B cell (primary cell): ENCODE measurements around the gene FKBP11. TPM values are rescaled to one million over a fixed set of nuclear protein-coding genes. Genes with fewer than 3 reads are reported as not detected.

Source experiments
- ATAC-seq: fragments of 200-7000 bp; cut with Tn5 transposase; one replicate; pipeline ENCODE4 v1.10.0; 2021; ENCODE audit warnings: low read depth, mild to moderate bottlenecking, moderate number of reproducible peaks, moderate library complexity
- CTCF ChIA-PET: fragments of 350-600 bp; sonication (Branson Sonifier 250); formaldehyde crosslinking; loops from one replicate; lab custom pipeline; 2021; ENCODE audit warnings: antibody characterized with exemption, inconsistent platforms; lab: Charles Lee
- POLR2A ChIA-PET: fragments of 350-600 bp; sonication (Branson Sonifier 250); formaldehyde crosslinking; loops from one replicate; lab custom pipeline; 2021; ENCODE audit warnings: antibody characterized with exemption; lab: Charles Lee
- DNase-seq: peaks from one replicate; pipeline ENCODE4 v3.0.0; 2013
- H2AFZ ChIP-seq: 2 replicates; pipeline ENCODE4 v1.6.1; 2012; ENCODE audit warnings: mild to moderate bottlenecking, low read depth, low read length; ENCODE audit not compliant: insufficient read depth, poor library complexity, severe bottlenecking
- H3K27ac ChIP-seq, 2 donors: 1 replicate in 1 of 2; 2 replicates in 1 of 2; pipeline ENCODE4 v1.5.1; 2012 to 2013; ENCODE audit warnings: low read length in 2 of 2, mild to moderate bottlenecking in 2 of 2, moderate library complexity in 1 of 2
- H3K27me3 ChIP-seq, 4 experiments: fragments of 200-600 bp in 1 of 4; sonication (generic) in 1 of 4; replicated peaks in 1 of 4; 1 replicate in 2 of 4; 2 replicates in 2 of 4; pipeline versions ENCODE4 v1.6.1 to v1.7.0; 2013 to 2016; ENCODE audit warnings: low read length in 3 of 4, mild to moderate bottlenecking in 2 of 4, mixed read lengths in 1 of 4, moderate library complexity in 1 of 4; ENCODE audit not compliant: insufficient read depth in 4 of 4, control insufficient read depth in 3 of 4; ENCODE audit errors: control extremely low read depth in 1 of 4
- H3K36me3 ChIP-seq, 2 experiments: replicated peaks in 1 of 2; 1 replicate in 1 of 2; 2 replicates in 1 of 2; pipeline versions ENCODE4 v1.6.1 to v1.7.1; 2013; ENCODE audit warnings: low read length in 1 of 2; ENCODE audit not compliant: insufficient read depth in 2 of 2, control insufficient read depth in 1 of 2; ENCODE audit errors: control extremely low read depth in 1 of 2, extremely low read depth in 1 of 2
- H3K4me1 ChIP-seq, 2 donors: fragments of 200-600 bp in 1 of 2; sonication (generic) in 1 of 2; 1 replicate in 1 of 2; 2 replicates in 1 of 2; pipeline versions ENCODE4 v1.5.1 to v1.6.1; 2013 to 2017; ENCODE audit warnings: low read length in 2 of 2; ENCODE audit not compliant: control insufficient read depth in 2 of 2, insufficient read depth in 2 of 2
- H3K4me2 ChIP-seq: replicated peaks from 2 replicates; pipeline ENCODE3; 2012; ENCODE audit warnings: mild to moderate bottlenecking, low read depth, low read length; ENCODE audit not compliant: poor library complexity, severe bottlenecking
- H3K4me3 ChIP-seq, 5 experiments: fragments of 200-600 bp in 1 of 5; sonication (generic) in 1 of 5; 1 replicate in 3 of 5; 2 replicates in 2 of 5; pipeline versions ENCODE4 v1.5.1 to v1.7.0; 2011 to 2016; ENCODE audit warnings: low read length in 4 of 5, mild to moderate bottlenecking in 4 of 5, low read depth in 2 of 5, control low read depth in 1 of 5, moderate library complexity in 1 of 5; ENCODE audit not compliant: insufficient read depth in 1 of 5; ENCODE audit errors: control extremely low read depth in 1 of 5, extremely low read depth in 1 of 5
- H3K79me2 ChIP-seq: fragments of 200-600 bp; sonication (generic); one replicate; pipeline ENCODE4 v1.6.0; 2016; ENCODE audit warnings: low read length; ENCODE audit not compliant: control insufficient read depth, insufficient read depth
- H3K9ac ChIP-seq: fragments of 200-600 bp; sonication (generic); 2 replicates; pipeline ENCODE4 v1.6.1; 2017; ENCODE audit warnings: mild to moderate bottlenecking, low read length, moderate library complexity
- H3K9me3 ChIP-seq, 3 donors: one replicate each; pipeline versions ENCODE4 v1.6.1 to v1.7.1; 2013; ENCODE audit warnings: low read length in 2 of 3; ENCODE audit not compliant: control insufficient read depth in 2 of 3, insufficient read depth in 1 of 3; ENCODE audit errors: control extremely low read depth in 1 of 3
- H4K20me1 ChIP-seq: 2 replicates; pipeline ENCODE4 v1.6.0; 2012; ENCODE audit warnings: mild to moderate bottlenecking, low read length; ENCODE audit not compliant: insufficient read depth, control insufficient read depth, poor library complexity, severe bottlenecking
- H3K27ac Mint-ChIP-seq: one replicate; pipeline ENCODE4 v1.8.0; 2021; ENCODE audit warnings: mixed read lengths
- H3K27me3 Mint-ChIP-seq: one replicate; pipeline ENCODE4 v1.8.0; 2021; ENCODE audit warnings: mixed read lengths
- H3K4me1 Mint-ChIP-seq: one replicate; pipeline ENCODE4 v1.8.0; 2021; ENCODE audit warnings: mixed read lengths
- H3K4me3 Mint-ChIP-seq: one replicate; pipeline ENCODE4 v1.8.0; 2021; ENCODE audit warnings: mixed read lengths
- H3K9me3 Mint-ChIP-seq: one replicate; pipeline ENCODE4 v1.8.0; 2022; ENCODE audit warnings: mixed read lengths; ENCODE audit not compliant: insufficient read depth
- EZH2 ChIP-seq: IDR thresholded peaks from 2 replicates; pipeline ENCODE4 v1.6.1; 2012; ENCODE audit warnings: borderline replicate concordance, low read depth, mild to moderate bottlenecking, moderate library complexity, low read length; ENCODE audit not compliant: insufficient read depth, poor library complexity, severe bottlenecking
- WGBS: methylation state at CpG from one replicate; pipeline ENCODE4 v1.1.5; 2013; ENCODE audit warnings: missing lambda C conversion rate; ENCODE audit not compliant: insufficient coverage; 5-methylcytosine and 5-hydroxymethylcytosine counted together
- intact Hi-C: fragments of 100-400 bp; cut with micrococcal nuclease; formaldehyde crosslinking; loops from one replicate; pipeline ENCODE4 v1.10.0; 2022
- polyA plus RNA-seq: library from polyadenylated mRNA; depleted of rRNA; stranded (reverse); fragments of >200 nt; gene quantifications from 2 replicates; pipeline ENCODE4 v1.2.3, GENCODE V29; 2012
- total RNA-seq, 2 donors: library from RNA; stranded (reverse); fragments of 120-200 nt in 1 of 2; gene quantifications; 1 replicate in 1 of 2; 2 replicates in 1 of 2; pipeline versions ENCODE4 v1.2.3 to v1.2.4, GENCODE V29; 2013 to 2022
- TF ChIP-seq, protein P1 (sequence below): fragments of 200-600 bp; IDR thresholded peaks from one replicate; pipeline ENCODE4 v1.8.0; 2022; ENCODE audit warnings: antibody characterized with exemption, mild to moderate bottlenecking

FKBP11 gene
- total and polyA plus RNA-seq, 2 donors (not counting 1 experiment from before 2014, with no cell fraction given), result 26.7 to 52.5 TPM

DNA sequence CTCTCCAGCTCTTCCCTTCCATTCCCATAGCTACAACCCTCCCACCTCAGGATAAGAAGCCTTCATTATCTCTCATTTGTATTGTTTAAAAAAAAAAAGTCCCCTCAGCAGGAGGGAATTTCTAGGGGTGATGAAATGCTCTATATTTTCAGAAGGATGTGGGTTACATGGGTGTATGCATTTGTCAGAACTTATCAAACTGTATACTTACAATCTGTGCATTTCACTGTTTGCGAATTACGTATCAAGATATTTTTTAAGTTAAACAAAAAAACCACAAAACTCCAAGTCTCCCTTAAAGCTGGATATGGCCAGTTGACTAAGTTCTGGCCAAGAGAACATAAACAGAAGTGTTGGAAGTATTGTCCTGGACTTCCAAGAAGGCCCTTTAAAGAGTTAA lies 2.0 kb upstream of the FKBP11 start:
- Histone ChIP-seq H3K9me3 (no peaks in the 10 kb centered on the region), H3K36me3 (peaks cover 0 to 11% of the 10 kb centered on the region in 2 experiments), H3K79me2 (peaks cover 5% of the 10 kb centered on the region), H3K4me1 (peaks cover 10 to 12% of the 10 kb centered on the region in 2 donors), H3K4me3 (no peak overlapping the region), H3K27ac (no peak overlapping the region), H3K4me2 (no peak overlapping the region), H3K9ac (no peak overlapping the region), H2AFZ (no peak overlapping the region), H3K27me3 (no peaks in the 10 kb centered on the region), H4K20me1 (no peaks in the 10 kb centered on the region)
- Mint-ChIP-seq H3K27me3 (no peaks in the 10 kb centered on the region), H3K9me3 (no peaks in the 10 kb centered on the region), H3K4me3 (peak overlapping the region; percentile 69), H3K4me1 (peaks cover 14% of the 10 kb centered on the region), H3K27ac (no peak overlapping the region)
- intact Hi-C loops, result no loop called here
- CTCF ChIA-PET, result interaction anchor here (0.7 to 2.1 kb wide), 6 partner anchors 23 to 1378 kb away, joined by 3 to 9 read pairs (median 4); a partner anchor contains a TSS
- no peak for ATAC-seq
- WGBS, result no CpG with 5 or more reads among the region's 2 CpGs
- POLR2A ChIA-PET, result no interaction called here
- no peak for DNase-seq
- TF ChIP-seq, protein P1, sequence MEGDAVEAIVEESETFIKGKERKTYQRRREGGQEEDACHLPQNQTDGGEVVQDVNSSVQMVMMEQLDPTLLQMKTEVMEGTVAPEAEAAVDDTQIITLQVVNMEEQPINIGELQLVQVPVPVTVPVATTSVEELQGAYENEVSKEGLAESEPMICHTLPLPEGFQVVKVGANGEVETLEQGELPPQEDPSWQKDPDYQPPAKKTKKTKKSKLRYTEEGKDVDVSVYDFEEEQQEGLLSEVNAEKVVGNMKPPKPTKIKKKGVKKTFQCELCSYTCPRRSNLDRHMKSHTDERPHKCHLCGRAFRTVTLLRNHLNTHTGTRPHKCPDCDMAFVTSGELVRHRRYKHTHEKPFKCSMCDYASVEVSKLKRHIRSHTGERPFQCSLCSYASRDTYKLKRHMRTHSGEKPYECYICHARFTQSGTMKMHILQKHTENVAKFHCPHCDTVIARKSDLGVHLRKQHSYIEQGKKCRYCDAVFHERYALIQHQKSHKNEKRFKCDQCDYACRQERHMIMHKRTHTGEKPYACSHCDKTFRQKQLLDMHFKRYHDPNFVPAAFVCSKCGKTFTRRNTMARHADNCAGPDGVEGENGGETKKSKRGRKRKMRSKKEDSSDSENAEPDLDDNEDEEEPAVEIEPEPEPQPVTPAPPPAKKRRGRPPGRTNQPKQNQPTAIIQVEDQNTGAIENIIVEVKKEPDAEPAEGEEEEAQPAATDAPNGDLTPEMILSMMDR, result no peak
- TF ChIP-seq EZH2, result no peak

DNA sequence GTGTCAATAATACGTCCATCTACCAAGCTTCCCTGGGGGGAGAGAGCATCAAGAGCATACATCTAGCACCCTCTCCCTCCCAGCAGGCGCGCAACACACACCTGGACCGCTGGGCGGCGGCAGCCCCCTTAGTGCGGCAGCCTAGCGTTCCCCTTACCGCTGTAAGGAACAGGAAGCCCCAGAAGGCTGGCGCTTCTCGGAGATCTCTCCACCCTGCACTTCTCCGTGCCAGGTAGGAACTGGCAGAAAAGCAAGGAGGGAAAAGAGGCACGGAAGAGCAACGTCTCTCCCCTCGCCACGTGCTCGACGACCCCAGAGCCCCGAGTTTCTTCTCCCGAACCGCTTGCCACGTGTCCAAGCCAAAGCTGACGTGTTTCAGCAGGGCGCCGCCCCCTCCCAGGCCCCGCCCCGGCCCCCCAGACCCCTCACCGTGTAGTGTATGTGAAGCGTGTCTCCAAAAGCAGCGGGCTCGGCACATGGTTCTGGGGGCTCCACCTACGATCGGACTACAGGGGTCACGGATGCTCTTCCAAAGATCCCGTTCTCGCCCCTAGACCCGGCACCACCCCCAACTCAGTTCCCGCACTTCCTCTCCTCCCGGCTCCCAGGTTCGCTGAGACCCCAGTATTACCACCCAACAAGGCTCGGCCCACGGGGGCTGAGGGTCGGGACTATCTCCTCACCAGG lies 532 bp downstream of the FKBP11 start:
- Histone ChIP-seq H2AFZ (peak overlapping the region; percentile 92), H4K20me1 (no peaks in the 10 kb centered on the region), H3K79me2 (no peaks in the 10 kb centered on the region), H3K36me3 (peaks cover 0 to 3% of the 10 kb centered on the region in 2 experiments), H3K9ac (peak overlapping the region; percentile 99), H3K9me3 (no peaks in the 10 kb centered on the region), H3K4me3 (peak overlapping the region; percentile 70 to 100 (median 84)), H3K4me2 (peak overlapping the region; percentile 87), H3K27me3 (no peaks in the 10 kb centered on the region), H3K4me1 (peaks cover 10 to 12% of the 10 kb centered on the region in 2 donors), H3K27ac (peak overlapping the region; percentile 88 to 94)
- Mint-ChIP-seq H3K27me3 (no peaks in the 10 kb centered on the region), H3K9me3 (no peaks in the 10 kb centered on the region), H3K4me1 (peaks cover 14% of the 10 kb centered on the region), H3K27ac (peak overlapping the region; percentile 95), H3K4me3 (peak overlapping the region; percentile 98)
- POLR2A ChIA-PET, result interaction anchor here (0.6 to 1.4 kb wide), 7 partner anchors 11 to 73 kb away, joined by 3 to 8 read pairs (median 3); partner anchors contain the start of gene DDX23
- under 1% methylated on average over 40 of the region's 43 CpGs for WGBS
- TF ChIP-seq EZH2, result no peak
- TF ChIP-seq, protein P1, result peak; percentile 86
- peak; percentile 82 for ATAC-seq
- intact Hi-C loops, result loop anchor here (1.0 to 2.0 kb wide), 7 partner anchors 12 to 94 kb away; partner anchors contain the start of genes ARF3, DDX23, PRKAG1 and WNT1
- peak; percentile 88 for DNase-seq
- CTCF ChIA-PET, result interaction anchor here (0.7 to 7.0 kb wide), 29 partner anchors 11 to 174 kb away, joined by 3 to 104 read pairs (median 4); partner anchors contain the start of genes ARF3, DDX23, PRKAG1 and WNT1
